ENCODE results near the gene TCP1.
"Not testable (repeated sequence)": the region's sequence is repeated elsewhere in the genome, so short reads cannot be mapped to it uniquely, and the experiment has no call there.

DNA sequence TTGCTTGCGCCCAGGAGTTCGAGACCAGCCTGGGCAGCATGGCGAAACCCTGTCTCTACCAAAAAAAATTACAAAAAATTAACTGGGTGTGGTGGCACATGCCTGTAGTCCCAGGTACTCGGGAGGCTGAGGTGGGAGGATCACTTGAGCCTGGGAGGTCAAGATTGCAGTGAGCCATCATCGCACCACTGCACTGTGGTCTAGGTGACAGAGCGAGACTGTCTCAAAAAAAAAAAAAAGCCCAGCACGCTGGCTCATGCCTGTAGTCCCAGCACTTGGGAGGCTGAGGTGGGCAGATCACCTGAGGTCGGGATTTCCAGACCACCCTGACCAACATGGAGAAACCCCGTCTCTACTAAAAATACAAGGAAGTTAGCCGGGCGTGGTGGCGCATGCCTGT lies 56.0 kb downstream of the TCP1 start:
- not testable (repeated sequence) for TF ChIP-seq NANOG (IDR thresholded peaks at IDR 0.05; ENCODE audit: borderline replicate concordance); EZH2 (IDR thresholded peaks at IDR 0.05; ENCODE audit: low read depth, unreplicated experiment); POLR2AphosphoS5 (IDR thresholded peaks at IDR 0.05; ENCODE audit: low read depth); ZNF114 (CRISPR knock-in tag; IDR thresholded peaks at IDR 0.05)
- TF ChIP-seq, protein P1, sequence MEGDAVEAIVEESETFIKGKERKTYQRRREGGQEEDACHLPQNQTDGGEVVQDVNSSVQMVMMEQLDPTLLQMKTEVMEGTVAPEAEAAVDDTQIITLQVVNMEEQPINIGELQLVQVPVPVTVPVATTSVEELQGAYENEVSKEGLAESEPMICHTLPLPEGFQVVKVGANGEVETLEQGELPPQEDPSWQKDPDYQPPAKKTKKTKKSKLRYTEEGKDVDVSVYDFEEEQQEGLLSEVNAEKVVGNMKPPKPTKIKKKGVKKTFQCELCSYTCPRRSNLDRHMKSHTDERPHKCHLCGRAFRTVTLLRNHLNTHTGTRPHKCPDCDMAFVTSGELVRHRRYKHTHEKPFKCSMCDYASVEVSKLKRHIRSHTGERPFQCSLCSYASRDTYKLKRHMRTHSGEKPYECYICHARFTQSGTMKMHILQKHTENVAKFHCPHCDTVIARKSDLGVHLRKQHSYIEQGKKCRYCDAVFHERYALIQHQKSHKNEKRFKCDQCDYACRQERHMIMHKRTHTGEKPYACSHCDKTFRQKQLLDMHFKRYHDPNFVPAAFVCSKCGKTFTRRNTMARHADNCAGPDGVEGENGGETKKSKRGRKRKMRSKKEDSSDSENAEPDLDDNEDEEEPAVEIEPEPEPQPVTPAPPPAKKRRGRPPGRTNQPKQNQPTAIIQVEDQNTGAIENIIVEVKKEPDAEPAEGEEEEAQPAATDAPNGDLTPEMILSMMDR (conservative IDR thresholded peaks at IDR 0.05; ENCODE audit: low read depth in 2 of 2), result not testable (repeated sequence)
- TF ChIP-seq, protein P2, sequence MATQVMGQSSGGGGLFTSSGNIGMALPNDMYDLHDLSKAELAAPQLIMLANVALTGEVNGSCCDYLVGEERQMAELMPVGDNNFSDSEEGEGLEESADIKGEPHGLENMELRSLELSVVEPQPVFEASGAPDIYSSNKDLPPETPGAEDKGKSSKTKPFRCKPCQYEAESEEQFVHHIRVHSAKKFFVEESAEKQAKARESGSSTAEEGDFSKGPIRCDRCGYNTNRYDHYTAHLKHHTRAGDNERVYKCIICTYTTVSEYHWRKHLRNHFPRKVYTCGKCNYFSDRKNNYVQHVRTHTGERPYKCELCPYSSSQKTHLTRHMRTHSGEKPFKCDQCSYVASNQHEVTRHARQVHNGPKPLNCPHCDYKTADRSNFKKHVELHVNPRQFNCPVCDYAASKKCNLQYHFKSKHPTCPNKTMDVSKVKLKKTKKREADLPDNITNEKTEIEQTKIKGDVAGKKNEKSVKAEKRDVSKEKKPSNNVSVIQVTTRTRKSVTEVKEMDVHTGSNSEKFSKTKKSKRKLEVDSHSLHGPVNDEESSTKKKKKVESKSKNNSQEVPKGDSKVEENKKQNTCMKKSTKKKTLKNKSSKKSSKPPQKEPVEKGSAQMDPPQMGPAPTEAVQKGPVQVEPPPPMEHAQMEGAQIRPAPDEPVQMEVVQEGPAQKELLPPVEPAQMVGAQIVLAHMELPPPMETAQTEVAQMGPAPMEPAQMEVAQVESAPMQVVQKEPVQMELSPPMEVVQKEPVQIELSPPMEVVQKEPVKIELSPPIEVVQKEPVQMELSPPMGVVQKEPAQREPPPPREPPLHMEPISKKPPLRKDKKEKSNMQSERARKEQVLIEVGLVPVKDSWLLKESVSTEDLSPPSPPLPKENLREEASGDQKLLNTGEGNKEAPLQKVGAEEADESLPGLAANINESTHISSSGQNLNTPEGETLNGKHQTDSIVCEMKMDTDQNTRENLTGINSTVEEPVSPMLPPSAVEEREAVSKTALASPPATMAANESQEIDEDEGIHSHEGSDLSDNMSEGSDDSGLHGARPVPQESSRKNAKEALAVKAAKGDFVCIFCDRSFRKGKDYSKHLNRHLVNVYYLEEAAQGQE (IDR thresholded peaks at IDR 0.05; ENCODE audit: unreplicated experiment), result not testable (repeated sequence)
- TF ChIP-seq, protein P3, sequence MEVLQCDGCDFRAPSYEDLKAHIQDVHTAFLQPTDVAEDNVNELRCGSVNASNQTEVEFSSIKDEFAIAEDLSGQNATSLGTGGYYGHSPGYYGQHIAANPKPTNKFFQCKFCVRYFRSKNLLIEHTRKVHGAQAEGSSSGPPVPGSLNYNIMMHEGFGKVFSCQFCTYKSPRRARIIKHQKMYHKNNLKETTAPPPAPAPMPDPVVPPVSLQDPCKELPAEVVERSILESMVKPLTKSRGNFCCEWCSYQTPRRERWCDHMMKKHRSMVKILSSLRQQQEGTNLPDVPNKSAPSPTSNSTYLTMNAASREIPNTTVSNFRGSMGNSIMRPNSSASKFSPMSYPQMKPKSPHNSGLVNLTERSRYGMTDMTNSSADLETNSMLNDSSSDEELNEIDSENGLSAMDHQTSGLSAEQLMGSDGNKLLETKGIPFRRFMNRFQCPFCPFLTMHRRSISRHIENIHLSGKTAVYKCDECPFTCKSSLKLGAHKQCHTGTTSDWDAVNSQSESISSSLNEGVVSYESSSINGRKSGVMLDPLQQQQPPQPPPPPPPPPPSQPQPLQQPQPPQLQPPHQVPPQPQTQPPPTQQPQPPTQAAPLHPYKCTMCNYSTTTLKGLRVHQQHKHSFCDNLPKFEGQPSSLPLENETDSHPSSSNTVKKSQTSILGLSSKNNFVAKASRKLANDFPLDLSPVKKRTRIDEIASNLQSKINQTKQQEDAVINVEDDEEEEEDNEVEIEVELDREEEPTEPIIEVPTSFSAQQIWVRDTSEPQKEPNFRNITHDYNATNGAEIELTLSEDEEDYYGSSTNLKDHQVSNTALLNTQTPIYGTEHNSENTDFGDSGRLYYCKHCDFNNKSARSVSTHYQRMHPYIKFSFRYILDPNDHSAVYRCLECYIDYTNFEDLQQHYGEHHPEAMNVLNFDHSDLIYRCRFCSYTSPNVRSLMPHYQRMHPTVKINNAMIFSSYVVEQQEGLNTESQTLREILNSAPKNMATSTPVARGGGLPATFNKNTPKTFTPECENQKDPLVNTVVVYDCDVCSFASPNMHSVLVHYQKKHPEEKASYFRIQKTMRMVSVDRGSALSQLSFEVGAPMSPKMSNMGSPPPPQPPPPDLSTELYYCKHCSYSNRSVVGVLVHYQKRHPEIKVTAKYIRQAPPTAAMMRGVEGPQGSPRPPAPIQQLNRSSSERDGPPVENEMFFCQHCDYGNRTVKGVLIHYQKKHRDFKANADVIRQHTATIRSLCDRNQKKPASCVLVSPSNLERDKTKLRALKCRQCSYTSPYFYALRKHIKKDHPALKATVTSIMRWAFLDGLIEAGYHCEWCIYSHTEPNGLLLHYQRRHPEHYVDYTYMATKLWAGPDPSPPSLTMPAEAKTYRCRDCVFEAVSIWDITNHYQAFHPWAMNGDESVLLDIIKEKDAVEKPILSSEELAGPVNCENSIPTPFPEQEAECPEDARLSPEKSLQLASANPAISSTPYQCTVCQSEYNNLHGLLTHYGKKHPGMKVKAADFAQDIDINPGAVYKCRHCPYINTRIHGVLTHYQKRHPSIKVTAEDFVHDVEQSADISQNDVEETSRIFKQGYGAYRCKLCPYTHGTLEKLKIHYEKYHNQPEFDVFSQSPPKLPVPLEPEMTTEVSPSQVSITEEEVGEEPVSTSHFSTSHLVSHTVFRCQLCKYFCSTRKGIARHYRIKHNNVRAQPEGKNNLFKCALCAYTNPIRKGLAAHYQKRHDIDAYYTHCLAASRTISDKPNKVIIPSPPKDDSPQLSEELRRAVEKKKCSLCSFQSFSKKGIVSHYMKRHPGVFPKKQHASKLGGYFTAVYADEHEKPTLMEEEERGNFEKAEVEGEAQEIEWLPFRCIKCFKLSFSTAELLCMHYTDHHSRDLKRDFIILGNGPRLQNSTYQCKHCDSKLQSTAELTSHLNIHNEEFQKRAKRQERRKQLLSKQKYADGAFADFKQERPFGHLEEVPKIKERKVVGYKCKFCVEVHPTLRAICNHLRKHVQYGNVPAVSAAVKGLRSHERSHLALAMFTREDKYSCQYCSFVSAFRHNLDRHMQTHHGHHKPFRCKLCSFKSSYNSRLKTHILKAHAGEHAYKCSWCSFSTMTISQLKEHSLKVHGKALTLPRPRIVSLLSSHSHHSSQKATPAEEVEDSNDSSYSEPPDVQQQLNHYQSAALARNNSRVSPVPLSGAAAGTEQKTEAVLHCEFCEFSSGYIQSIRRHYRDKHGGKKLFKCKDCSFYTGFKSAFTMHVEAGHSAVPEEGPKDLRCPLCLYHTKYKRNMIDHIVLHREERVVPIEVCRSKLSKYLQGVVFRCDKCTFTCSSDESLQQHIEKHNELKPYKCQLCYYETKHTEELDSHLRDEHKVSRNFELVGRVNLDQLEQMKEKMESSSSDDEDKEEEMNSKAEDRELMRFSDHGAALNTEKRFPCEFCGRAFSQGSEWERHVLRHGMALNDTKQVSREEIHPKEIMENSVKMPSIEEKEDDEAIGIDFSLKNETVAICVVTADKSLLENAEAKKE (CRISPR knock-in tag; IDR thresholded peaks at IDR 0.05), result not testable (repeated sequence)

Measured in GM23338 (cell line).